G401 (cell line): ENCODE data around the gene HSP90B1. TPM values are rescaled to one million over a fixed set of nuclear protein-coding genes. Genes with fewer than 3 reads are reported as not detected.

Experiments
- DNase-seq: peaks from one replicate; pipeline ENCODE4 v3.0.0-alpha.2; 2015; ENCODE audit warnings: low spot score
- in situ Hi-C: cut with HindIII; loops from 2 replicates; pipeline ENCODE4 v1.10.0; 2016; ENCODE audit warnings: low sequenced_read_pairs, mixed read lengths
- total RNA-seq: library from RNA; depleted of rRNA; stranded (reverse); fragments of >200 nt; shearing (Covaris generic); gene quantifications from 2 replicates; pipeline ENCODE4 v1.2.3, GENCODE V29; 2014; rRNA removed

The HSP90B1 gene
- total RNA-seq, 1 experiment from 2014 or later: 400 TPM

GRCh38 chr12:103965590-103966504 lies 35.6 kb downstream of the HSP90B1 start, which contains the start of gene TDG:
TDG (plus strand) TSS chr12:103965872; CDS start chr12:103966038, 166 bp downstream.
- in situ Hi-C loops: no loop called here
- DNase-seq: peak; percentile 98

GRCh38 chr12:103966736-103967135 lies 36.5 kb downstream of the HSP90B1 start:
- in situ Hi-C loops: no loop called here
- DNase-seq: no peak

- in situ Hi-C loops: no loop called here
- DNase-seq: no peak
Measured at GRCh38 chr12:103969391-103969790, 39.2 kb downstream of the HSP90B1 start.

- no peak for DNase-seq
- in situ Hi-C loops: no loop called here
Measured at GRCh38 chr12:103973909-103974308, 43.7 kb downstream of the HSP90B1 start.

- no peak for DNase-seq
- in situ Hi-C loops: no loop called here
Measured at GRCh38 chr12:103975368-103975767, 45.2 kb downstream of the HSP90B1 start.

- DNase-seq: no peak
- in situ Hi-C loops: no loop called here
Measured at GRCh38 chr12:103978384-103978982, 48.3 kb downstream of the HSP90B1 start.

GRCh38 chr12:103986829-103987228 lies 56.6 kb downstream of the HSP90B1 start:
- in situ Hi-C loops: no loop called here

GRCh38 chr12:103994235-103994634 lies 64.0 kb downstream of the HSP90B1 start:
- no peak for DNase-seq
- in situ Hi-C loops: no loop called here

More at GRCh38 chr12:103986829-103987228, 56.6 kb downstream of the HSP90B1 start:
- no peak for DNase-seq

GRCh38 chr12:103996595-103996994 lies 66.4 kb downstream of the HSP90B1 start:
- DNase-seq: no peak
- in situ Hi-C loops: no loop called here

- no peak for DNase-seq
- in situ Hi-C loops: no loop called here
Measured at GRCh38 chr12:103997286-103997900, 67.2 kb downstream of the HSP90B1 start.

Other genes starting within 250 kb of the HSP90B1 start
- 4.9 and 7.6 TPM in 2 replicates for gene NT5DC3, start 89.2 kb upstream of the HSP90B1 start, total RNA-seq
- gene TDG, start 35.5 kb downstream of the HSP90B1 start, total RNA-seq: 30.8 and 47.5 TPM in 2 replicates
- gene GLT8D2, start 119.8 kb downstream of the HSP90B1 start, total RNA-seq: 9.5 and 19.2 TPM in 2 replicates
- 1.8 and 3.9 TPM in 2 replicates for gene HCFC2, start 134.1 kb downstream of the HSP90B1 start, total RNA-seq
- gene NFYB, start 207.8 kb downstream of the HSP90B1 start, total RNA-seq: 20.9 and 66.1 TPM in 2 replicates